Mucosa of descending colon (tissue), 3 donors: ENCODE data around the gene LYG2. TPM values are rescaled to one million over a fixed set of nuclear protein-coding genes. Genes with fewer than 3 reads are reported as not detected.
A peak's percentile ranks its signal among the peaks of the same experiment; 100 is the strongest.
"Not testable (repeated sequence)": the region's sequence is repeated elsewhere in the genome, so short reads cannot be mapped to it uniquely, and the experiment has no call there.

Source experiments
- ATAC-seq: fragments of 200-7000 bp; cut with Tn5 transposase; one replicate; pipeline ENCODE4 v1.9.1; 2020; ENCODE audit warnings: mild to moderate bottlenecking, moderate library complexity
- DNase-seq, 3 donors: peaks; one replicate each; pipeline ENCODE4 v3.0.0-alpha.2; 2020
- H3K36me3 ChIP-seq: fragments of 200-600 bp; one replicate; pipeline ENCODE4 v1.8.0; 2021; ENCODE audit warnings: low read depth, mild to moderate bottlenecking
- H3K4me1 ChIP-seq: fragments of 200-600 bp; one replicate; pipeline ENCODE4 v1.8.0; 2021; ENCODE audit warnings: low read depth, mild to moderate bottlenecking
- H3K4me3 ChIP-seq: fragments of 200-600 bp; one replicate; pipeline ENCODE4 v1.8.0; 2021; ENCODE audit warnings: mild to moderate bottlenecking
- H3K9me3 ChIP-seq: fragments of 200-600 bp; one replicate; pipeline ENCODE4 v1.8.0; 2021; ENCODE audit warnings: mild to moderate bottlenecking
- CTCF ChIP-seq: fragments of 200-600 bp; IDR thresholded peaks from one replicate; pipeline ENCODE4 v1.8.0; 2022; ENCODE audit warnings: antibody characterized with exemption, mild to moderate bottlenecking
- intact Hi-C, 2 donors: fragments of 100-400 bp; cut with DNase I in 1 of 2; cut with micrococcal nuclease in 1 of 2; formaldehyde crosslinking; loops; one replicate each; pipeline versions ENCODE4 v1.11.0 to v1.11.1; 2022; cut with DNase I, micrococcal nuclease
- total RNA-seq, 3 donors: library from RNA; stranded (reverse); fragmentation: NEBNext Ultra II Directional in 2 of 3; extraction: Animal tissue kit (Norgen Biotek cat#: 25700) in 2 of 3; gene quantifications; one replicate each; pipeline versions ENCODE4 v1.2.1 to v1.2.4, GENCODE V29; 2021 to 2023
- donor health status: DM: no; HTN: no; CAD: no; lungs with moderate emphysema.
- donor health status: DM: no; HTN: no; CAD: no.
- donor health status: DM: no; HTN: yes; CAD: no.

The LYG2 gene
- total RNA-seq, 3 donors from 2014 or later, result not detected

- H3K36me3 ChIP-seq, result peaks cover 6% of the 10 kb centered on the region
- no peak overlapping the region for H3K4me3 ChIP-seq
- H3K9me3 ChIP-seq, result no peaks in the 10 kb centered on the region
- ATAC-seq, result peak; percentile 72
- intact Hi-C loops, result no loop called here
- TF ChIP-seq CTCF, result no peak
- no peaks in the 10 kb centered on the region for H3K4me1 ChIP-seq
- DNase-seq, result peak in 1 of 3 donors; percentile 58
Measured at GRCh38 chr2:99198103-99198841, 57.2 kb downstream of the LYG2 start.

DNA sequence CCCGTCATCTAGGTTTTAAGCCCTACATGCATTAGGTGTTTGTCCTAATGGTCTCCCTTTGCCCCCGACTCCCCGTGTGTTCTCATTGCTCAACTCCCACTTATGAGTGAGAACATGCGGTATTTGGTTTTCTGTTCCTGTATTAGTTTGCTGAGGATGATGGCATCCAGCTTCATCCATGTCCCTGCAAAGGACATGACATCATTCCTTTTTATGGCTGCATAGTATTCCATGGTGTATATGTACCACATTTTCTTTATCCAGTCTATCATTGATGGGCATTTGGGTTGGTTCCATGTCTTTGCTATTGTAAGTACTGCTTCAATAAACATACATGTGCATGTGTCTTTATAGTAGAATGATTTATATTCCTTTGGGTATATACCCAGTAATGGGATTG, 63.1 kb downstream of the LYG2 start:
- H3K4me1 ChIP-seq, H3K4me3 ChIP-seq, ATAC-seq, DNase-seq, H3K36me3 ChIP-seq, intact Hi-C loops, H3K9me3 ChIP-seq: not testable (repeated sequence)

Other genes starting within 250 kb of the LYG2 start
- 1 to 10 TPM; 1.3 to 3.6 (median 3.5) TPM for gene C2orf15, start 114.0 kb downstream of the LYG2 start, total RNA-seq
- 1 to 10 TPM; 6.6 to 8.8 (median 7.8) TPM for gene TSGA10, start 100.7 kb downstream of the LYG2 start, total RNA-seq
- gene LIPT1, start 100.7 kb downstream of the LYG2 start, total RNA-seq, result 1 to 10 TPM; 7.0 to 8.4 (median 7.0) TPM
- gene MITD1, start 74.6 kb downstream of the LYG2 start, total RNA-seq, result 10 to 100 TPM; 21.7 to 24.3 (median 22.0) TPM
- gene MRPL30, start 74.5 kb downstream of the LYG2 start, total RNA-seq, result 10 to 100 TPM; 22.5 to 23.2 (median 23.0) TPM
- 1 to 10 TPM in 2 of 3 donors, not detected in 1; 1.5 to 1.6 TPM for gene LYG1, start 45.5 kb upstream of the LYG2 start, total RNA-seq
- gene TXNDC9, start 80.7 kb upstream of the LYG2 start, total RNA-seq, result 10 to 100 TPM; 21.5 to 26.5 (median 25.2) TPM
- 10 to 100 TPM; 23.5 to 47.3 (median 30.1) TPM for gene EIF5B, start 81.7 kb upstream of the LYG2 start, total RNA-seq
- gene REV1, start 234.4 kb upstream of the LYG2 start, total RNA-seq, result 10 to 100 TPM; 40.2 to 53.4 (median 50.7) TPM